Fibroblast of upper back skin (primary cell): ENCODE data around the gene AKAP13.
A peak's percentile ranks its signal among the peaks of the same experiment; 100 is the strongest.

Experiments used
- DNase-seq: peaks from one replicate; pipeline ENCODE4 v3.0.0-alpha.2; 2013

The AKAP13 gene

DNA sequence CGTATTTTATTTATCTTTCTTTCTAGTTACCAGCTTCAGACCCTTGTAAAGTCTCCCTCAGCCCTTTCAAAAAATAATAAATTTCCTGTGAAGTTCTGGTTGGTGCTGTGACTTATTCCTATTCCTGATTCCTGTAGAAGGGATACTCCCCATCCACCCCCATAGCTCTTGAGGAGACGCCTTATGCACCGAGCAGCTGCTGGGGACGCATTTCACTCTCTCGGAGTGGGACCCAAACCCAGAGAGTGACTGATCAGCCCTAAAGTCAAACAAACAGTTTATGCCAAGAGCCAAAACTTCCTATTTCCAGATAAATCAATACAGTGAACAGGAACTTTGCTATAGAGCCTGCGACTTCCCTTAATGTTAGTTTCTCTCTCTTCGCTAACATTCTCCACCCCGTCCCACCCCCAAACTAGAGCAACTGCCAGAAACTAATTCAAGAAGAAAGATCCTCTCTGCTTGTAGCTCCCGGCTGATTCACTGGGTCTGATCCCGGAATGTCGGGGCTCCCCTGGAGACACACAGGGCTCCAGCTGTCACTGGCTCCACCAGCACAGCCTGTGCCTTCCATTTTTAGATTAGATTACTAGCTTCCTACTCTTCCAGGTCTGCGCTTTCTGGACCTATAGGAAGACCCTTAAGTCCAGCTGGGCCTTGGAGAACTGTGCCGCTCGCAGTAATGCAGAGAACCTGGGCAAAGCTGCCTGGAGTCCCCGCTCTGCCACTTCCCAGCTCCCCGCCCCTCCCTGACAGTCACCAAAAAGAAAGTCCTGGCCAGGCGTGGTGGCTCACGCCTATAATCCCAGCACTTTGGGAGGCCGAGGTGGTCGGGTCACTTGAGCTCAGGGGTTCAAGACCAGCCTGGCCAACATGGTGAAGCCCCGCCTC, 369.1 kb downstream of the AKAP13 start:
- peak; percentile 50 for DNase-seq

DNA sequence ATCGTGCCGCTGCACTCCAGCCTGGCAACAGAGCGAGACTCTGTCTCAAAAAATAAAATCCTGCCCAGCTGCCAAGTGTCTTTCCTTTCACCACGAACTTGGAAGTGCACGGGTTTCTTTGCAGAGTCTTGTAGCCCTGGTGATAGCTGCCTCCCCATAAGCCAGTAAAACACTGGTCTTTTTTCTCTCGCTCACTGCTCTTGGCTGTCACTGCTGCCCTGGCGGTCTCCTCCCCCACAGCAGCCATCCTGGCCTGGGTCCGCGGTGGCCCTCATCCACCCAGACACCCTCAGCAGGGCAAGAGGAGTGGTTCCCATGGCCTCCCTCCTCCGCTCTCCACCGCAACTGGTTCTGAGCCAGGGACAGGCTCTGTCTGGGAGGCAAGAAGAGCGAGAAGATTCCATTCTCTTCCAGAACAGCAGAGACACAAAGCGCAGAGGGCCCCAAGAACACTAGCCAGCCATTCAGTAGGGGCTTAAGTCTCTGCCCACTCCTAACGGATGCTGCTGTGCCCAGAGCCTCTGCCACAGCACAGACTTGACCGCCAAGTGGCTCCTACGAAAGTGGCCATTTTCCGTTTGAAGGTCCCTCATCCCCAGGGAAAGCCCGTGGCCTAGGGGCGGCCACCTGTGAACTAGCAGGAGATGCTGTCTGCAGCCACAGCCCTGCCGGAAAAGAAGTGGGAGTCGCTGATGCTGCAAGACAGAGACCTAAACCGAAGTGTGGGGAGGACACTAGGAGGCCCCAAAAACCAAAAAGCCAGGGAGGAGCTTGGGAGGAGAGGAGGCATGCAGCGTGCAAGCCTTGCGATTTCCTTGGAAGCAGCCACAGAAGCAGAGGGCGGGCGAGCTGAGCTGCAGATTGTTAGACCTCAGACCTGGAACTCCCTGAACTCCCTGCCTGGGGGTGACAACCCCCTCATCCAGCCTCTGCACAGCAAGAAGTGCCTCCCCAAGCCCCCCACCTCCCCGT, 370.2 kb downstream of the AKAP13 start:
- peak; percentile 38 for DNase-seq

DNA sequence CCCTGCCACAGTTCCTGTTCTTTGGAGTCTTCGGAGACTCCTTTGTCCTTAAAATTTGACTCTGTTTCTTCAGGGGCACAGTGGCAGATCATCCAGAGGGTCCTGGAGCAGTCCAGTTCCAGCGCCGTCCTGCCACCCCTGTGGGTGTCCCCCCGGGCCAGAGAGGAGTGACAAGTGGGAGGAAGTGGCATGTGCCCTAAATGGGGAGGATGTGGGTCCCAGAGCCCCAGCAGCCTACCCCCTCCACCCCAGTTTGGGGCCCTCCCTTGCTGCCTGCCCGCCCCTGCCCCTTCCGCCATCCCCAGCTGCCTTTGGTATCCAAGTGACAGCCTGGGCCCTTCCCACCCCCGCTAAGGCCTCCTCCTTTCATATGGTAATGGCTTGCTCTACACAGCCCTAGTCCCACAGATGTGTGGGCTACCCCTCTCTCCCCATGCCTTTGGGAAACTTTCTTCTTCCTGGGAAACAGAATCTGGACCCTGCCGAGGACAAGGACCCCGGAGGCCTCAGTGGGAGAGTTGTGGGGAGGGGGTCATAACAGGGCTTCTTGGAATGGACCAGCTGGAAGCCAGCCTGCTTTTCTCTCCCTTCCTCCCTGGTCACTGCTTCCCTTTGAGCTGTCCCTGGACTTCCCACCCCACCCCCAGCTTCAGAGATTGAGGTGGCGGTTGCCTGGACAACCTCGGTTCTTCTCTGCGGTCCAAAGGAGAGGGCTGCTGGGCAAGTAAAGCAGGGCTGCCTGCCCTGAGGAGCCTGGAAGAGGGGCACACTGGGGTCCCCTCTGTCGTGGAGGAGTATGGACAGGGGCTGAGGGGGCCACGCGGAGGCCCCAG, 371.1 kb downstream of the AKAP13 start:
- DNase-seq, result no peak

DNA sequence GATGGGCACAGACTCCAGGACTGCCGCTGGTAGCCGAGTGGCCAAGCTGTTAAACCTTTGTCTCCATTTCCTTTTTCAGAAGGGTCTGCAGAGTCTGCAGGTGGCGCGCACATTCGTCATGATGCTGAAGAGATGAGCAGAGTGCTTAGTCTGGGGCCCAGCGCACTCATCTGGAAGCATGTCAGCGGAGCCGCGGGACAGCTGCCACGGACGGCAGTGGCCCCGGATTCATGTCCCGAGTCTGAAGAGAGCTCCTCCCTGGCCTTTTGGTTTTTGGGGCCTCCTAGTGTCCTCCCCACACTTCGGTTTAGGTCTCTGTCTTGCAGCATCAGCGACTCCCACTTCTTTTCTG, 371.7 kb downstream of the AKAP13 start:
- no peak for DNase-seq

DNA sequence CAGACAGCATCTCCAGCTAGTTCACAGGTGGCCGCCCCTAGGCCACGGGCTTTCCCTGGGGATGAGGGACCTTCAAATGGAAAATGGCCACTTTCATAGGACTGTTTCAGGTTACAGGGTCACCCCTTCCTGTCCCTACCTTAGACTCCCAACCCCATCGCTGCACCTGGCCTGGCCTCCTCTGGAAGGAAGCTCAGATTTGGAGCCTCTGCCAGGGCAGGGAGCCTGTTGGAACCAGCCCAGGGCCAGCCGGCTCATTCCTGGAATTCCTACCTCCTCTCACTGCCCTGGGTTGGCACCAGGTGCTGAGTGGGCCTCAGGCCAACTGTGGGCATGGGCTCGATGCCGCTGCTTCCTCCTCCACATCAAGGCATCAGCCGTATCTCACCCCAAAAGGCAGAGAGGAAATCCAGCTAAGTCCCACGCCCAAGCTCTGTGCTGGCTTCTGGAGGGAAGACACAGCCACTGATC, 372.1 kb downstream of the AKAP13 start:
- DNase-seq, result no peak

DNA sequence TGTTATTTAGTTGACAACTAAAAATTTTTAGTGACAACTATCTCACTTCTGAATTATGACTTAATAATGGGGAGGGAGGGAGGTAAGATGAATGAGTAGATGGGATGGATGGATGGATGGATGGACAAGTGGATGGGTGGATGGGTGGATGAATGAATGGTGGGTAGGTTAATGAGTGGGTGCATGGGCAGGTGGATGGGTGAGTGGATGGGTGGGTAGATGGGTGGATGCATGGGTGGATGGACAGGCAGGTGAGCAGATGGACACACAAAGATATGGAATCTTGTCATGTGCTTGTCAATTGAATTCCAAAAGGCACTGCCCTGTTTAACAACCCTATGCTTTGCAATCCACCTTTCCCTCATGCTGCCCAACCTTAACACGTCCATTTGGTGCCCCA, 372.9 kb downstream of the AKAP13 start:
- DNase-seq, result no peak

DNA sequence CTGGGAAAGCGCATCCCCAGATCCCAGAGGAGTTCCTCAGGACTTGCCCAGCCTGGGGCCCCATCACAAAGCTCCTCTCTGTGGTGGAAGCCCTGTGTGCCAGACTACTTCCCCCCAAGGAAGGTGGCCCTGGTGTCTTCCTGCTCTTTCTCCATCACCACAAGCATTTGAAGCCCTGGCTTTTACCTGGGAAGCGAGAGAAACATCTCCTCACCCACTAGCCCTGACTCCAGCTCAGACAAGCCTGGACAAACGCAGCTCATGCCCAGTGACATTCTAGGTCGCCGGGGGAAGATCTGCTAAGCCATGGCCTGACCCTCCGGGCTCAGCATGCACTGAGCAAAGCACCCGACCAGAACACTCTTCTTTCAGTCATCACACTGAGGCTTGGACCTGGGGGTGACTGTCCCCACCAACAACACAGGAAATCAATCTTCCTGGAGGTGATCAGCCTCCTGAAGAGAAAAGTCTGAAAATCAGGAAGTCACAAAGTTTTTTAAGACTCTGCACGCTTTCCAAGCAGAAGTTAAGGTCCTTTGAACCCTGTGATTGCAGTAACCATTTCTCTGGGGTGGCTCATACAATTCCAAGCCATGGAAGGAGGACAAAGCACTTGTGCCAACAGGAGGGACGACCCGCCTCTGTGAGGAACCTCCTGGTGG, 373.5 kb downstream of the AKAP13 start:
- no peak for DNase-seq

DNA sequence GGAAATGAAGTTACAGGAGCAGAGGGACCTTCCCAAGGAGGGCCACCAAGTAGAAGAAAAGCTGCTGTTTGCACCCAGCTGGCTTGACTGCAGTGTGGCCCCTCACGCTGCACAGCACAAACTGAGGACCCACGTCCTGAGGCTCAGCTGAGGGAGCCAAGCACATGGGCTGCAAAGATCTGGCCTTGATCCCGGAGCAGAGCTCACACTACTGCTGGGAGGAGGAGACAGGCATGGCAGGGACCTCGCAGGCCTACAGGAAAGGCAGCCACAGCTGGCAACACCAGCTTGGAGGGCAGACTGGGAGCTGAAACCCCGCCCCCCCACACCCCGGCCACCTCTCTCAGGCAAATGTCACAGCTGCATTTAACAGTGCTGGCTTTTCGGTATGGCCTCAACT, 374.6 kb downstream of the AKAP13 start:
- no peak for DNase-seq

DNA sequence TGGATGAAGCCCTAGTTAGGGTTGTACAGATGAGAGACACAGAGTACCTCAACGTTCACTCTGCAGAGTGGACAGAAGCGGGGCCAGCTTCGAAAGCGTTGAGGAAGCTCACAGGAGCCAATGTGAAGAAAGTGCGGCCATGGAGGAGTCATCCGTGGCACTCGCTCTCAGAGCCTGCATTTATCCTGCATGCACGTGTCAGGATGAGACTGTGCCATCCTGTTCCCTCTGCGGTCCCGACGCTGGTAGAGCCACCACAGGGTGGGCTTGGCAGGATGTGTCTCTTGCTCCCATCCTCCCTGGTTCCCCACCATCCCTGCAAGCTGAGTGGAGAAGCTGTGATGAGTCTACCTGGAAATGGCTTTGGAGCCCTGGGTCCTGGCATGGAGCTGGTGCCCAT, 375.1 kb downstream of the AKAP13 start:
- no peak for DNase-seq

DNA sequence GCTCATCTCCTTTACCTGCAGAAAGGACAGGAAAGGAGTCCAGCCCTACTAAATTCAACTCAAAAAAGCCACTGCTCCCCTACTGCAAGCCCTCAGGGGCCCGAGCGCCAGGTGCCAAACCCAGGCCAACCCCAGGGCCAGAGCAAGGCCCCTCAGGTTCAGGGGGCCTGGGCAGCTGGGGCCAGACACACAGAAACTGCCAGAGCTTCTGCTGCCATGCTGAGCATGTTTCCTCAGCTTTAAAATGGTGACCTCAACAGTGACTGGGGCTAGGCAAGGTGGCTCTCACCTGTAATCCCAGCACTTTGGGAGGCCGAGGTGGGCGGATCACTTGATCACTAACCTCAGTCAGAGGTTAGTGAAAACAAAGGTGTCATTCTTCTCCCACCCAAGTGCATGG, 375.5 kb downstream of the AKAP13 start:
- DNase-seq, result no peak

DNA sequence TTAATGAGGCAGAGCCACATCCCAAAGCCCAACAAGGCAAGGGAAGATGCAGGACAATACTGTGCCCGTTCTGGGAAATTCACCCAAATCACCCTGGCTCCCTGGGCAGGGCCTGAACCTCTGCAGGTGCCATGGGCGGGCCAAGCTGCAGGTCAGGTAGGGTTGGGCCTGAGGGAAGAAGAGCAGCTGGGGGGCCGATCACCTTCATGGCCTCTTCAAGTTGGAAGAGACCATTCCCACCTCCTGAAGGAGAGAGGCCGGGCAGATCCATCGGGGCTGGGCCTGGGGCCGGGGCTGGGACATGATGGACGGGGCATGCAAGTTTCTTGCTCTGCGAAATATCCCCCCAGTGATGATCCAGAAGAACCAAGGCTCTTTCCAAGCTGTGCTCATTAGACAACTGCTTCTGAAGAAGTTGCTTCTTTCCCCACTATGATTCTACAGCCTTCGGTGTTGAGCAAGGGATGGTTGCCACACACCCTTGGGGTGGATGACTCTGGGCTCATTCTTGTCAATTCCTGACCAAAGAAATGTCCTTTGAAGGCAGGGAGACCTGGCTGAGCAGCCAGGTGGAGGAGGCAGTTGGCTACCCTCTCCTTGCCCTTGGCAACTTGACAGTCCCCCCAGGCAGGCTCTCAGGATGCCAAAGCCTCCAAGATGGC, 376.1 kb downstream of the AKAP13 start:
- DNase-seq, result no peak

DNA sequence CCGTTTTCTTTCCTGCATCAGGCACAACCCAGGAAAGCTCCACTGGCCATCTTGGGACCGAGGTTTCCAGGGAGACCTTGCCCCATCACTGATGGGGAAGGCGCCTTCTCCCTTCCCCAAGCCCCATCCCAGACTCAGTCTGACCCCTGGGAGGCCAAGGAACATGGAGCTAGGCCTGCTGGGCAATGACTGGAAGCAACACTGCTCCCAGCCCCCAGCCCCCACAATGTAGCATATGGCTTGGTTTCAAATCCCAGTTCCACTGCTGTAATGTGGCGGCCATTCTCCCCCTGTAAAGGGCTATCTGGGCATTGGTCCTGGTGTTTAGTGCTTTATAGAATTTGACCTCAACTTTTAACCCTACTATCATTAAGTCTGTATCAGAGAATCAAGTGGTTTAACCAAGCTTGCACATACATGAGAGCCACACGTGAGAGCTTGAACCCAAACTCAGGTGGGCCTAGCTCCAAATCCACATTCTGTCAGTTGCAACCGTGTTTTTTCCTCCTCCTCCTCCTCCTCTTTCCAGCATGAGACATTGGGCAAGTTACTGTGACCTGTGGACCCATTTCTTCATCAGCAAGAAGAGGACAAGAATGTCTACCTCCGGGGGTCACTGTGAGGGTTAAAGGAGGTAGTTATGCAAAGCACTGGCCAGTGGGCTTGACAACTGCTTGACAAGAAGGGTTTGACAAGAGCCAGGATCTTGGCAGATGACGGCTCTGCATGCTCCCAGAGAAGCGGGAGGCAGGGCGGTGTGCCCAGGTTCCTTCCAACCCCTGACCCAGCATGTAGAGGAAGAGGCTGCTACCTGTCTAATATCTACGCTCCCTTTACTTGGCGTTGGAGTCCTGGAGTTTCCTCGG, 376.9 kb downstream of the AKAP13 start:
- no peak for DNase-seq

DNA sequence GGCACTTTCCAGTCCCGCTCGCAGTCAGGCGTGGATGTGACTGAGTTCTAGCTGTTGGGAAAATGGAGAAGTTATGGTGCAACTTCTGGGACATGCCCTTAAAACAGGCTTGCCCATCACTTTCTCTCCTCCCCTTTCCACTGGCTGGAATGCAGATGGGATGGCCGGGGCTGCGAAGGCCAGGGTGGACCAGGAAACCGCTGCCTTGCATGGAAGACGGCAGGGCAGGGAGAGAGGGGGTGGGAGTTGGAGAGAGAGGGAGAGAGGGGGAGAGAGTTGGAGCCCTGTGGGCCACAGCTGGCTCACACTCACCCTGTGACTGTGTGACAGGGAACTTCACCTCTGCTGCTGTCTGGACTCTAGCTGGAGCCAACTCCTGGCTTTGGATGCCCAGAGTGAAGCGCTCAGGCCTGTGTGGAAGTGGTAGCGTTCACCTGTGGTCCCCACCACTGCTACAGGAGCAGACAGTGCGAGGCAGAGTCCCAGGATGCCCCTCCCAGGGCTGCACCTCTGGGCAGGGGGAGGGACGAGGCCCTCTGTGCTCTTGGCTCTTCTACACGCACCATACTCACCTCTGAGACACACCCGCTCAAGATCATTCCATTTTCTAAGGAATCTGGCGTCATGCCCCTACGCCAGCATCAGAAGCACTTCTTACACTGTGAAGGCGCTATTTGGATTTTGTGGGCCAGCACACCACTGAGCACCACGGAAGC, 377.7 kb downstream of the AKAP13 start:
- no peak for DNase-seq

DNA sequence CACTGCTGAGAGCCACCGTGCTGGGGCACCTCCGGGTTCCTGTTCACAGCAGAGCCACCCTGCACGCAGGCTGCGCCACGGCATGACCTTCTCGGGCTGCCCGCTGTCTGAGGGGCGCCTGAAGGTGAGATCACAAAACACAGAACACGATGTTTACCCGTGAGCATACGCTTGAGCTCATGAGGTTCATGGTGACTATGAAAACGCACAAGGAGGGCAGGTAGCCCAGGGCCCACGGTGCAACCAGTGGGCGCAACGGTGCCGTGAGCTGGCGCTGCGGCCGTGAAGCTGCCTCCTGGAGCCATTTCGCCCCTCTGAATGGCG, 378.2 kb downstream of the AKAP13 start:
- DNase-seq, result no peak

DNA sequence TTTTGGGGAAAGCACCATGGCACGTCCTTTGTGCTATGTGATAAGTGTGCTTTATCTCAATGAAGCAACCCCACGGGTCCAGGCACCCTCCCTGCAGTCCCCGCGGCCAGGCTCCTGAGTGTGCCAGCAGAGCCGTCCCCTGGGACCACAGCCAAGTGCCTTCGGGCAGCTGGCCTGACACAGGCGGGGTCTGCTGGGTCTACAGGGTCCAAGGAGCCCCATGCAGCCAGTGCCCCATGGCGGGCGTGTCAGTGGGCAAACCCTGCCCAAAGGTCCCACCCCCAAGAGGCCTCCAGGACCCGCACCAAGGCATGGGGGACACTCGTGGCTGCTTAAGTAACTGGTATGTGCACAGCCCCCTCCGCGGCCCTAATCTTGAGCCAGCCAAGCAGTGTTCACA, 379.0 kb downstream of the AKAP13 start:
- no peak for DNase-seq

DNA sequence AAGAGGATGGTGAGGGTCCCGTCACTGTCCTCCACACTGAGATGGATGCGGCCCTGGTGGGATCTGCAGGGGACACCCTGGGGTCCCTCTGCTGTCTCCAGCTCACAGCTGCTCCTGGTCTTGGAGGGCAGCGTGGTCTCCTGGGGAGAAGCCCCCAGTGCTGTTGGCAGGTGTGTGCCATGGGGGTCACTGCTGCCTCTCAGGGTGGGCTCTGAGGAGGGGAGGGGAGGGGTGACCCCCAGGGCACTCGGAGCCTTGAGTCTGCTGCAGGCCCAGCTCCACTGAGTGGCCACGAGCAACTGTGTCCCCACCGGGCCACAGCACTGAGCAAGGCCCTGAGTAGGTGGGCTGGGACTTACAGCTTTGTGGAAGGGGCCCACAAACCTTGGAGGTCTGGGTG, 379.6 kb downstream of the AKAP13 start:
- no peak for DNase-seq

DNA sequence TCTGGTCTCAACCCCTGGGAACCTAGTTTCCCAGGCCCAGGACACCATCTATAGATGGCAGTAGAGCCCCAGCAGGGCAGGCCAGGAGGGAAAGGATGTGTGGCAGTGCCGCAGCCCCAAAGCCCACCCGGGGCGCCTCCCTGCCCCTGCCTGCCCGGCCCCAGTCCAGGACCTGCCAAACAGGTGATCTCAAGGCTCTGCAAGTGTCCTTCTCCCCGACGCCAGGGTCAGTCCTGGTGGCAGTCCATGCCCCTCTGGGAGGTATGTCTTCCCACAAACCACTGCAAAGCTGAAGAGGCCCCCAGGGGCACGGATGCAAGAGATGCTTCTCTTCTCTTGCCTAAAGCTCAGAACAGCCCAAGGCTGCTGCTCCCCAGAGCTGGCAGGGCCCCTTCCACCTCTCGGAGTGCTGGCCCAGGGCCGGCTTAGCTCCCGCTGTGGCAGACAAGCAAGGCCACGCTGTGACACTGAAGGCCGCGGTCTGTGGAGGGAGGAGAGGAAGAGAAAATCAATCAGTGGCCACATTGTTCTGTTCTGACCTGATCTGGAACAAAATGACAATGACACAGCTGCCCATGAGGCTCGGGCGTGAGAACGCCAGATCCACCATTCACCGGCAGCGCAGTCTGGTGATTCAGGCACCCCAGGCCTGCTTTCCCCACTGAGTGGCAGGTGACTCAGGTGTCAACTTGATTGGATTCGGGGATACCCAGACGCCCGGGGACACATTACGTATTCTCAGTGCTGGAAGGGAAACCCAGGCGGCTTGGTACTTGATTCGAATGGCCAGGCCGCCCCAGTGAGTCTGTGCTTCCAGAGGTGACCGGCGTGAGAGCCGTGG, 380.3 kb downstream of the AKAP13 start:
- DNase-seq, result no peak

DNA sequence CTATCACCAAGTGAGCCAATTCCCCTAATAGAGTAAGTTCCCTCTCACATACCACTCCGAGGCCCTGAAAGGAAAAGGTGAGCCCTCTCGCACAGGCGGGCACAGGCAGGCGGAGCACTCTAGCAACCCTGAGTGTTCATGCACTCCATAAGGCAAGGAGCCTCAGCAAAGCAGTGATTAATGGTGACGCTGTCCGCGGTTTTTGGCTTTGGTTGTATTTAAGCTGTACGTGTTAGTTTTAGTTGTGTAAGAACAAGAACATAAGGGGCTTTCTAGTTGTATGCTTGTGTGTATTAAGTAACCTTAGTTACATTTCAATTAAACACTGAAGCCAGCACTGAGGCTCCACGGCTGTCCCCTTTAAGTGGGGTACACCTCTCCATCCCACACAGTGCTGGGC, 381.2 kb downstream of the AKAP13 start:
- peak; percentile 52 for DNase-seq

DNA sequence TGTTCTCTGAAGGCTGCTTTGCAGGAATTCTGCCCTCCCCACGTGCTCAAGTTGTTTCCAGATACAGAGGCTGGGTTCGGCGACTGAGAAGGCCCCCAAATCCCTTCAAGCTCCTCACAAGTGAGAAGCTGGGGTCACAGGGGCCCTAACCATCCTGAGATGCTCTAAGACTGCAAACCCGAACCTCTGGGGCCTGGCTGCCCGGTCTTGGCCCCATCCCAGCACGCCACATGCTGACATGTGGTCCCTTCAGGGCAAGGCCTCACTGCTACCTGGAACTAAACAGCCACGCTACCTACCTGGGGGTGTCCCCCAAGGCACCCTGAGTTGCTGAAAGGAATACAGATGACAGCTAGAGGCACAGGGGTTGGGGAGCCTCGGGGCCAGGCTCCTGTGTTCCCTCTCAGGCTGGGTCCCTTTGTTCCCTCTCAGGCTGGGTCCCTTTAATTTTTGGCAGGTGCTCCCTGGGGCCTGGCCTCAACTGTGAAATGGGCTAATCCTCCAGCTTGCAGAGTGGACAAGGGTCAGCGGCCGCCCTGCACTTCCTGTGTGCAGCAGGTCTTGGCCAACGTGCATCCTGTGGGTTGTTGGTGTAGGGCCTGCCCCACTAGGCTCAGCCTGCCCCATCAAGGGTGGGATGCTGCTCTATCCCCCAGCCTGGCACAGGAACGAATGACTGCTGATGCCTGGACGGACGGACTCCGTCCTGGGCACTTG, 381.8 kb downstream of the AKAP13 start:
- DNase-seq, result no peak
